ENCODE data around the gene FLII. TPM values are rescaled to one million over a fixed set of nuclear protein-coding genes. Genes with fewer than 3 reads are reported as not detected.

FLII gene
- total RNA-seq, 1 experiment from 2014 or later = 430 TPM

- H3F3A ChIP-seq (ENCODE audit: insufficient read depth, low read depth) = peaks cover 36% of the 10 kb centered on the region
- ChIA-PET POLR2A (ENCODE audit: unreplicated experiment) (no interaction called here), CTCF (interaction anchor here (0.7 to 1.3 kb wide), 2 partner anchors 19 to 27 kb away, joined by 3 read pairs; no protein-coding TSS in a partner anchor)
- no peak for DNase-seq
- H3K4me2 ChIP-seq = peak overlapping the region; percentile 98
- H3K36me3 ChIP-seq (ENCODE audit: low read depth) = peaks cover 49% of the 10 kb centered on the region
- no peaks in the 10 kb centered on the region for H3K9me3 ChIP-seq (ENCODE audit: insufficient read depth, low read depth)
- no peaks in the 10 kb centered on the region for H3K27me3 ChIP-seq (ENCODE audit: insufficient read depth, low read depth)
- peaks cover 36% of the 10 kb centered on the region for H3K79me2 ChIP-seq (ENCODE audit: low read depth)
- H3K4me1 ChIP-seq (replicated peaks; ENCODE audit: insufficient read depth) = peaks cover 26% of the 10 kb centered on the region
- peaks cover 32% of the 10 kb centered on the region for H4K20me1 ChIP-seq (ENCODE audit: insufficient read depth)
- BruUV-seq (replicated peaks) = no TSS peak
- intact Hi-C loops (cut with micrococcal nuclease; ENCODE audit: unreplicated experiment) = no loop called here
- H3K9me2 ChIP-seq (ENCODE audit: insufficient read depth) = no peaks in the 10 kb centered on the region
- peak overlapping the region; percentile 96 for H3K27ac ChIP-seq
- no peak for TF ChIP-seq EZH2 (IDR thresholded peaks at IDR 0.05; ENCODE audit: low read depth)
- TF ChIP-seq, protein P1, sequence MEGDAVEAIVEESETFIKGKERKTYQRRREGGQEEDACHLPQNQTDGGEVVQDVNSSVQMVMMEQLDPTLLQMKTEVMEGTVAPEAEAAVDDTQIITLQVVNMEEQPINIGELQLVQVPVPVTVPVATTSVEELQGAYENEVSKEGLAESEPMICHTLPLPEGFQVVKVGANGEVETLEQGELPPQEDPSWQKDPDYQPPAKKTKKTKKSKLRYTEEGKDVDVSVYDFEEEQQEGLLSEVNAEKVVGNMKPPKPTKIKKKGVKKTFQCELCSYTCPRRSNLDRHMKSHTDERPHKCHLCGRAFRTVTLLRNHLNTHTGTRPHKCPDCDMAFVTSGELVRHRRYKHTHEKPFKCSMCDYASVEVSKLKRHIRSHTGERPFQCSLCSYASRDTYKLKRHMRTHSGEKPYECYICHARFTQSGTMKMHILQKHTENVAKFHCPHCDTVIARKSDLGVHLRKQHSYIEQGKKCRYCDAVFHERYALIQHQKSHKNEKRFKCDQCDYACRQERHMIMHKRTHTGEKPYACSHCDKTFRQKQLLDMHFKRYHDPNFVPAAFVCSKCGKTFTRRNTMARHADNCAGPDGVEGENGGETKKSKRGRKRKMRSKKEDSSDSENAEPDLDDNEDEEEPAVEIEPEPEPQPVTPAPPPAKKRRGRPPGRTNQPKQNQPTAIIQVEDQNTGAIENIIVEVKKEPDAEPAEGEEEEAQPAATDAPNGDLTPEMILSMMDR (conservative IDR thresholded peaks at IDR 0.05) = no peak
- H3K4me3 ChIP-seq = peak overlapping the region; percentile 77
- H2AFZ ChIP-seq = no peak overlapping the region
Measured at GRCh38 chr17:18256351-18256750, 2.2 kb downstream of the FLII start.

DNA sequence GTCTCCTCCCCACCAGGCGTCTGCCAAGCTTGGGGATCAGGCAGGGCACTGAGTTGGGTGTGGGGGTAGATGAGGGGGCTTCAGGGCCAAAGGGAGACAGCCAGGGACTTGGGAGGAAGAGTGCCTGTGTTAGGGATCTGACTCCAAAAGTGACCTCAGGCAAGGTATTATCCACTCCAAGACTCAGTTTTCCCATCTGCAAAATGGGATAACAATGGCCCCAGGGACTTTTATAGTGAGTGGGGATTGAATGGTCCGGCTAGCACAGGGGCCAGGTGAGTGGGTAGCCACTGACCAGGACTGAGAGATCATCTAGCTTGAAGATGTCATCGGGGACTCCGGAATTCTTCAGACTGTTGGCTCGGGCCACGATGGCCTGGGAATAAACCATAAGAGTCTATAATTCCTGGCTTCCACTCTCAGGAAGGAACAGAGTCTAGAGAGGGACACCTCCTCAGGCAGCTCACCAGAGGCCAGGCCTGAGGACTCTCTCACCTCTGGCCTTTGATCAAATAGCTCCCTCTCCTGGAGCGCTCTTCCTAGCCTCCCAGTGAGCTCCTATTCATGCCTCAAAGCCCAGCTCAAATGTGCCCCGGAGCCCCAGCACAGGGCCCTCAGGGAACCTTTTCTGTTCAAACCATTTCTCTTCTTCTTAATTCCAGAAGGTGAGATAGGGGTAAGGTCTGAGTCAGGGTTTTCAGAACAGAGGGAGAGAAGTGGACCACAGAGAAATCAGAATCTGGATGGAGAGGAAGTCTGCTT lies 3.5 kb downstream of the FLII start:
- no peaks in the 10 kb centered on the region for H3K9me2 ChIP-seq (ENCODE audit: insufficient read depth)
- ChIA-PET CTCF (no interaction called here), POLR2A (ENCODE audit: unreplicated experiment) (no interaction called here)
- intact Hi-C loops (cut with micrococcal nuclease; ENCODE audit: unreplicated experiment) = no loop called here
- H3K79me2 ChIP-seq (ENCODE audit: low read depth) = peaks cover 36% of the 10 kb centered on the region
- H2AFZ ChIP-seq = no peak overlapping the region
- peaks cover 25% of the 10 kb centered on the region for H3K4me1 ChIP-seq (replicated peaks; ENCODE audit: insufficient read depth)
- peaks cover 52% of the 10 kb centered on the region for H3K36me3 ChIP-seq (ENCODE audit: low read depth)
- no peak for TF ChIP-seq EZH2 (IDR thresholded peaks at IDR 0.05; ENCODE audit: low read depth)
- TF ChIP-seq, protein P1 (conservative IDR thresholded peaks at IDR 0.05) = no peak
- no TSS peak for BruUV-seq (replicated peaks)
- no peak overlapping the region for H3K27ac ChIP-seq
- H3K9me3 ChIP-seq (ENCODE audit: insufficient read depth, low read depth) = no peaks in the 10 kb centered on the region
- H3K27me3 ChIP-seq (ENCODE audit: insufficient read depth, low read depth) = no peaks in the 10 kb centered on the region
- DNase-seq = no peak
- H3F3A ChIP-seq (ENCODE audit: insufficient read depth, low read depth) = peaks cover 37% of the 10 kb centered on the region
- no peak overlapping the region for H3K4me3 ChIP-seq
- H4K20me1 ChIP-seq (ENCODE audit: insufficient read depth) = peaks cover 32% of the 10 kb centered on the region
- H3K4me2 ChIP-seq = no peak overlapping the region

DNA sequence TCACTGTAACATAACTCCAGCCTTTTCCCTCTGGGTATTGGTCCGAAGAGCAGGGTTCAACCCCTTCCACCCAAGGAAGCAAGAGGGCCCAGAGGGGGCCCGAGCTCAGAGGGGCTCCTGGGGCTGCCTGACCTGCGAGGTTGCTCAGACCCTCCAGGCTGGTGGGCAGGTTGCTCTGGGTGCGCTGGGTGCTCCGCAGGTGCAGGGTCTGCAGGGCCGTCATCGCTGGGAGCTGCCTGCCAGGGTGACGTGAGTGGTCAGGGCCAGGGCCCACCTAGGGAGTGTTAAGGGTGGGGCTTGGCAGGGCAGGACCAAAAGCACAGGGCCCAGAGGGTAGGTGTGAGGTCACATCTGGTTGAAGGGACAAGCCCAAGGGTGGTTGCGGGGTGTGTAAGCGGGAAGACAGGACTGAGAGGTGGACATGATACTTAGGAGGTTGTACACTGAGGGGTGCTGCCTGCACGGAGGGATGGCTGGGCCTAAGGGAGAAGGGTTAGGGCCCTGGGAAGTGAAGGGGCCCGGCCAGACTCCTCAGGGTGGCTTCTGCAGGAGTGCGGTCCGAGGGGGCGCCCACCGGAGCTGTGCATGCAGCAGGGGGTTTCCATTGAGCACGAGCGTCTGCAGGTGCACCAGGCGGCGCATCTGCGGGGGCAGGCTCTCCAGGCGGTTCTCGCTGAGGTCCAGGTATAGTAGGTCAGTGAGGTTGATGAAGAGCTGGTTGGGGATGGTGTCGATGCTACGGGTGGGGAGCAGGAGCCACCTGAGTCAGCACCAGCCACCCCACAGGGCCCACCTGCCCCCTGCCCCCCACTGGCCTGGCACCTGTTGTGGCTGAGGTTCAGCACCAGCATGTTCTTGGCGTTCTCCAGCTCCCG lies 4.4 kb downstream of the FLII start:
- POLR2A ChIA-PET (ENCODE audit: unreplicated experiment) = no interaction called here
- intact Hi-C loops (cut with micrococcal nuclease; ENCODE audit: unreplicated experiment) = no loop called here
- peaks cover 32% of the 10 kb centered on the region for H4K20me1 ChIP-seq (ENCODE audit: insufficient read depth)
- no peak overlapping the region for H3K4me2 ChIP-seq
- CTCF ChIA-PET = no interaction called here
- H3K9me2 ChIP-seq (ENCODE audit: insufficient read depth) = no peaks in the 10 kb centered on the region
- no TSS peak for BruUV-seq (replicated peaks)
- peaks cover 37% of the 10 kb centered on the region for H3F3A ChIP-seq (ENCODE audit: insufficient read depth, low read depth)
- no peaks in the 10 kb centered on the region for H3K27me3 ChIP-seq (ENCODE audit: insufficient read depth, low read depth)
- H3K79me2 ChIP-seq (ENCODE audit: low read depth) = peaks cover 36% of the 10 kb centered on the region
- no peaks in the 10 kb centered on the region for H3K9me3 ChIP-seq (ENCODE audit: insufficient read depth, low read depth)
- H2AFZ ChIP-seq = no peak overlapping the region
- no peak overlapping the region for H3K4me3 ChIP-seq
- H3K36me3 ChIP-seq (ENCODE audit: low read depth) = peaks cover 52% of the 10 kb centered on the region
- DNase-seq = no peak
- no peak for TF ChIP-seq EZH2 (IDR thresholded peaks at IDR 0.05; ENCODE audit: low read depth)
- TF ChIP-seq, protein P1 (conservative IDR thresholded peaks at IDR 0.05) = no peak
- no peak overlapping the region for H3K27ac ChIP-seq
- peaks cover 17% of the 10 kb centered on the region for H3K4me1 ChIP-seq (replicated peaks; ENCODE audit: insufficient read depth)
